BJ (cell line): Measurements from ENCODE around the gene ARL6IP5. TPM values are rescaled to one million over a fixed set of nuclear protein-coding genes. Genes with fewer than 3 reads are reported as not detected.

ENCODE experiments used
- CTCF ChIA-PET: fragments of 350-600 bp; formaldehyde crosslinking; extraction: SDS; loops from one replicate; lab custom pipeline; 2021; ENCODE audit warnings: antibody characterized with exemption, inconsistent platforms; lab: Yijun Ruan, JAX
- POLR2A ChIA-PET: fragments of 300-600 bp; sonication (Branson Sonifier 250); formaldehyde crosslinking; extraction: SDS; loops from one replicate; lab custom pipeline; 2021; ENCODE audit warnings: antibody characterized with exemption; lab: Charles Lee
- DNase-seq: peaks from one replicate; pipeline ENCODE4 v3.0.0-alpha.2; 2011; ENCODE audit warnings: low read depth
- H3K27me3 ChIP-seq: 2 replicates; pipeline ENCODE4 v1.6.0; 2011; ENCODE audit warnings: low read length; ENCODE audit not compliant: control insufficient read depth, insufficient read depth
- H3K36me3 ChIP-seq: 2 replicates; pipeline ENCODE4 v1.5.1; 2011; ENCODE audit warnings: low read length; ENCODE audit not compliant: control insufficient read depth, insufficient read depth
- H3K4me3 ChIP-seq: 2 replicates; pipeline ENCODE4 v1.5.1; 2011; ENCODE audit warnings: low read depth, mild to moderate bottlenecking, control low read depth, low read length
- polyA plus RNA-seq: library from polyadenylated mRNA; depleted of rRNA; stranded (reverse); fragments of >200 nt; gene quantifications from 2 replicates; pipeline ENCODE4 v1.2.3, GENCODE V29; 2011
- TF ChIP-seq, protein P1 (sequence below): IDR thresholded peaks from 2 replicates; pipeline ENCODE4 v1.5.1; 2011; ENCODE audit warnings: low read depth, mild to moderate bottlenecking, control low read depth, inconsistent platforms, low read length, moderate library complexity; ENCODE audit not compliant: insufficient read depth

Gene ARL6IP5
- polyA plus RNA-seq, 1 experiment: 129 TPM

DNA sequence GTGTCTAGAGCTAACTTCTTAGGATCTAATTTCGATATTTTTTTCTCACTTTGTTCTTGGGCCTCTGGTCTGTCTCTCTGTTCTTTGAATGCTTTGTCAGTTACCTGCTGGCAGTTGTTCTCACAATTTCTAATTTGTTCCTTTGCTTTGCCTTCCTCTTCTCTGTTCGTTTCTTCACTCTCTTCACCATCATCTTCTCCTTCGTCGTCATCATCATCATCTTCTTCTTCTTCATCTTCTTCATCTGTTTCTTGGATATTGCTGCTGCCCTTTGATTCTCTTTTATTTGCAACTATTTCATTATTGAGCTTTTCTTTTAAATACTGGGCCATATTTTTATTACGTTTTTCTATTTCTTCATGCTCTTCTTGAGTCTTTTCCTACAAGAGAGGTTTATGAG is 34.9 kb downstream of the ARL6IP5 start:
- no peaks in the 10 kb centered on the region for H3K36me3 ChIP-seq
- H3K4me3 ChIP-seq: no peak overlapping the region
- POLR2A ChIA-PET: no interaction called here
- no peaks in the 10 kb centered on the region; the same call in 1 of the 2 replicates for H3K27me3 ChIP-seq
- DNase-seq: no peak
- CTCF ChIA-PET: interaction anchor here (0.6 to 5.6 kb wide), 17 partner anchors 9 to 552 kb away, joined by 3 to 75 read pairs (median 9); partner anchors contain the start of gene ARL6IP5
- TF ChIP-seq, protein P1, sequence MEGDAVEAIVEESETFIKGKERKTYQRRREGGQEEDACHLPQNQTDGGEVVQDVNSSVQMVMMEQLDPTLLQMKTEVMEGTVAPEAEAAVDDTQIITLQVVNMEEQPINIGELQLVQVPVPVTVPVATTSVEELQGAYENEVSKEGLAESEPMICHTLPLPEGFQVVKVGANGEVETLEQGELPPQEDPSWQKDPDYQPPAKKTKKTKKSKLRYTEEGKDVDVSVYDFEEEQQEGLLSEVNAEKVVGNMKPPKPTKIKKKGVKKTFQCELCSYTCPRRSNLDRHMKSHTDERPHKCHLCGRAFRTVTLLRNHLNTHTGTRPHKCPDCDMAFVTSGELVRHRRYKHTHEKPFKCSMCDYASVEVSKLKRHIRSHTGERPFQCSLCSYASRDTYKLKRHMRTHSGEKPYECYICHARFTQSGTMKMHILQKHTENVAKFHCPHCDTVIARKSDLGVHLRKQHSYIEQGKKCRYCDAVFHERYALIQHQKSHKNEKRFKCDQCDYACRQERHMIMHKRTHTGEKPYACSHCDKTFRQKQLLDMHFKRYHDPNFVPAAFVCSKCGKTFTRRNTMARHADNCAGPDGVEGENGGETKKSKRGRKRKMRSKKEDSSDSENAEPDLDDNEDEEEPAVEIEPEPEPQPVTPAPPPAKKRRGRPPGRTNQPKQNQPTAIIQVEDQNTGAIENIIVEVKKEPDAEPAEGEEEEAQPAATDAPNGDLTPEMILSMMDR: no peak

DNA sequence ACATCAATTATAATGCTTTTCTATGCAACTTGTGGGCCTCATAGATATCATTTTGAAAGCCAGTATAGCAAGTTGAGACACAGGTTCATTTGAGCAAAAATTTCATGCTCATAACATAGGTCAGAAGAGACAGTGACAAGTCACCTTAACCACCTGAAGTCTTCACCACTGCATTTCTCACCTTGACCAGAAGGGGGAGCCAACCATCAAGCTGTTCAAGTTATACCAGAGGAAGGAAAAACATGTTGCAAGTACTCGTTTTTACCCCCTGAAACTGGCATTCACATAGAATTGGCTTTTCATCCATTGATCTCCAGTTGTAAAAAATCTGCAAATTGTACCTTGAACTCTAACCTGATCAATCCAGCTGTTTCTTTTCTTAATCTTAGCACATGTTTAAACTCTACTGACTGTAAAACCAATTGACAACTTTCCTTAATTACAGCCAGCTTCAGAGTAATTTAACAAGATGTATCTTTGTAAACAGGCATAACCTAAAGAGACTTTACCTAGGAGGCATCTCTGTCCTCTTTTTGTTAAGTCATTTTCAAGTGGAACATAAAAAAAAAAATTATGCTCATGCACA is 36.2 kb downstream of the ARL6IP5 start:
- Histone ChIP-seq H3K36me3 (no peaks in the 10 kb centered on the region), H3K4me3 (no peak overlapping the region), H3K27me3 (no peaks in the 10 kb centered on the region; the same call in 1 of the 2 replicates)
- TF ChIP-seq, protein P1: peak; percentile 96
- POLR2A ChIA-PET: no interaction called here
- DNase-seq: no peak
- CTCF ChIA-PET: interaction anchor here (0.6 to 5.6 kb wide), 37 partner anchors 8 to 1574 kb away, joined by 3 to 75 read pairs (median 4); partner anchors contain the start of genes ARL6IP5 and MITF

DNA sequence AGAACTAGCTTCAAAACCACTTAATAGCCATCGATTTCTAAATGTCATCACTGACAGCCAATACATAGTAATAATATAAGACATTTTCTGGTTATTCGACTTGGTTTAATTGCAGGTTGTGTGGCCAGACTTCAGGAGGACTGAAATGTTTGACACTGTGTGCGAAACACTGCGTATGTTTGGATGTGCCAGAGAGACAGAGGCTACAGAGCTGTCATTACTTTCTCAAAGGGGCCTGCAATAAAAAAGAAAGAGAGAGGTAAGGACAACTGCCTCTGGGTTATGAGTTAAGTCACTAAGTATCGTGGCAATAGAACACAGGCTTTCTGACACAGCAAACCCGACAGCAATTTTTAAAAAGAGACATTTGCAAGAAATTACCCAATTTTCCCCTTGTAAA is 36.8 kb downstream of the ARL6IP5 start:
- no peak for DNase-seq
- H3K4me3 ChIP-seq: no peak overlapping the region
- no peaks in the 10 kb centered on the region for H3K36me3 ChIP-seq
- TF ChIP-seq, protein P1: no peak
- POLR2A ChIA-PET: no interaction called here
- CTCF ChIA-PET: interaction anchor here (0.6 to 5.6 kb wide), 34 partner anchors 7 to 1574 kb away, joined by 3 to 75 read pairs (median 4); partner anchors contain the start of genes ARL6IP5 and MITF
- H3K27me3 ChIP-seq: no peaks in the 10 kb centered on the region; the same call in 1 of the 2 replicates

DNA sequence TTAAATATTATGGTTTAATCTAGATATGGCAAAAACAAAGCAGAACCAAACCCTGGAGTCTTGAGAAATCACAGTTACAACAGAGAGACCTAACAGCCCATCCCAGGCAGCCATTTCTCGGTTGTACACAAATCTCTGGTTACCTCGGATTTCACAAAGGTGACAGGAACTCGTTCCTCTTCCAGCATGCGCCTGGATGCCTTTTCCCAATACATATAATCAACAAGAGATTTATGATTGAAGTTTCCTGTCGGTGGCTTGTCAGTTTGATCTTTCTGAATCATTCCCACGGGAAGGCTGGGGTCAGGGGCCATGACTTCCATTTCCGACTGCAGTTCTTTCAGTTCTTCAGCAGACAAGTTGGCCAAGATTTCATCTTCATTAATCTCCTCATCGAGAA is 37.2 kb downstream of the ARL6IP5 start:
- Histone ChIP-seq H3K4me3 (no peak overlapping the region), H3K27me3 (peaks cover 2% of the 10 kb centered on the region; the same call in 1 of the 2 replicates), H3K36me3 (no peaks in the 10 kb centered on the region)
- TF ChIP-seq, protein P1: no peak
- ChIA-PET POLR2A (no interaction called here), CTCF (interaction anchor here (0.6 to 5.6 kb wide), 15 partner anchors 10 to 1573 kb away, joined by 3 to 75 read pairs (median 6); partner anchors contain the start of gene ARL6IP5)
- DNase-seq: no peak

DNA sequence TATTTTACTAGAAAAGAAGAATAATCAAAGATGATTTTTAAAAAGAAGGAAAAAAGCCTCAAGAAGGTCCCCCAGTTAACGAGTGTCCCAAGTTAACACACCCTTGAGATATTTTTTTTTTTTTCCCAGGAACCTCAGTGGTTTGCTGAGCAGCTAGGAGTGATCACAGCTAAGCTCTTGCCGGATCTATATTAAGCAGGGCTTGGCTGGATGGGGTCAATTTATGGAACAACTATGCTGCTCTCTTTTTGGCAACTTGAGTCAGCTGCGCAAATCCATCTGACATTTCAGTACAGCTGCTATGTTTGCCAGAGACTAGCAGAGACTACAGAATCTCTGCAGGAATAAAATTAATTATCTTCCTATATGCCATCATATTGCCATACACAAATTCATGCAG is 37.7 kb downstream of the ARL6IP5 start, which contains the start of gene LMOD3:
Gene LMOD3, minus strand, starts transcription at position 193 of the 400 bp plus-strand sequence. CDS start 209 bp downstream, outside the sequence.
- TF ChIP-seq, protein P1: no peak
- ChIA-PET CTCF (interaction anchor here (0.7 to 5.6 kb wide), 3 partner anchors 14 to 40 kb away, joined by 3 to 75 read pairs (median 19); partner anchors contain the start of gene ARL6IP5), POLR2A (no interaction called here)

More for the DNA sequence above, 37.7 kb downstream of the ARL6IP5 start, which contains the start of gene LMOD3:
- no peak for DNase-seq
- Histone ChIP-seq H3K36me3 (no peaks in the 10 kb centered on the region), H3K4me3 (no peak within 1 kb of the TSS), H3K27me3 (peaks cover 4% of the 10 kb centered on the region; the same call in 1 of the 2 replicates)
